Spleen (tissue), 11 donors: Measurements from ENCODE around the gene REXO5. TPM values are rescaled to one million over a fixed set of nuclear protein-coding genes. Genes with fewer than 3 reads are reported as not detected.
"Not testable (repeated sequence)": the region's sequence is repeated elsewhere in the genome, so short reads cannot be mapped to it uniquely, and the experiment has no call there.

ENCODE experiments used
- DNase-seq: peaks from one replicate; pipeline ENCODE4 v3.0.0-alpha.2; 2020
- H3K27ac ChIP-seq, 8 donors: fragments of 200-600 bp; sonication (generic) in 7 of 8; 1 replicate in 4 of 8; 2 replicates in 4 of 8; pipeline versions ENCODE4 v1.5.0 to v1.8.0; 2016 to 2021; ENCODE audit warnings: inconsistent platforms in 4 of 8, mild to moderate bottlenecking in 4 of 8, moderate library complexity in 1 of 8
- H3K27me3 ChIP-seq, 7 donors: fragments of 200-600 bp; sonication (generic) in 6 of 7; replicated peaks in 1 of 7; 1 replicate in 4 of 7; 2 replicates in 3 of 7; pipeline versions ENCODE4 v1.5.0 to v1.8.0; 2016 to 2021; ENCODE audit warnings: inconsistent platforms in 3 of 7, mild to moderate bottlenecking in 1 of 7
- H3K36me3 ChIP-seq, 6 donors: fragments of 200-600 bp; sonication (generic) in 5 of 6; 1 replicate in 4 of 6; 2 replicates in 2 of 6; pipeline versions ENCODE4 v1.5.0 to v1.8.0; 2016 to 2021; ENCODE audit warnings: inconsistent platforms in 2 of 6
- H3K4me1 ChIP-seq, 6 donors: fragments of 200-600 bp; sonication (generic) in 5 of 6; 1 replicate in 3 of 6; 2 replicates in 3 of 6; pipeline versions ENCODE4 v1.5.0 to v1.8.0; 2016 to 2021; ENCODE audit warnings: inconsistent platforms in 3 of 6
- H3K4me3 ChIP-seq, 8 donors: fragments of 200-600 bp; sonication (generic) in 7 of 8; 1 replicate in 4 of 8; 2 replicates in 4 of 8; pipeline versions ENCODE4 v1.5.0 to v1.8.0; 2016 to 2021; ENCODE audit warnings: inconsistent platforms in 4 of 8, mild to moderate bottlenecking in 4 of 8, moderate library complexity in 2 of 8
- H3K9me3 ChIP-seq, 8 donors: fragments of 200-600 bp; sonication (generic) in 7 of 8; 1 replicate in 4 of 8; 2 replicates in 4 of 8; pipeline versions ENCODE4 v1.5.0 to v1.8.0; 2016 to 2021; ENCODE audit warnings: inconsistent platforms in 4 of 8
- CTCF ChIP-seq, 11 experiments: fragments of 200-600 bp in 7 of 11; fragments of 450-650 bp in 4 of 11; sonication (generic) in 4 of 11; IDR thresholded peaks in 8 of 11; conservative IDR thresholded peaks in 3 of 11; 1 replicate in 7 of 11; 2 replicates in 4 of 11; pipeline versions ENCODE4 v1.4.0 to v1.8.0; 2016 to 2021; ENCODE audit warnings: antibody characterized with exemption in 11 of 11, inconsistent platforms in 4 of 11, mild to moderate bottlenecking in 1 of 11
- POLR2A ChIP-seq, 3 donors: fragments of 450-650 bp; IDR thresholded peaks; one replicate each; pipeline ENCODE4 v1.5.1; 2017; ENCODE audit warnings: antibody characterized with exemption in 3 of 3, mild to moderate bottlenecking in 1 of 3
- POLR2AphosphoS5 ChIP-seq, 3 donors: sonication (generic); formaldehyde crosslinking; IDR thresholded peaks; one replicate each; pipeline ENCODE4 v1.5.1; 2017; ENCODE audit warnings: antibody characterized with exemption in 3 of 3
- WGBS, 5 donors: extraction: QIAGEN DNeasy Blood & Tissue Kit in 3 of 5; methylation state at CpG; one replicate each; pipeline versions ENCODE4 v1.1.5 to v1.1.7; 2013 to 2018; 5-methylcytosine and 5-hydroxymethylcytosine counted together
- intact Hi-C: fragments of 100-400 bp; cut with DNase I; formaldehyde crosslinking; loops from one replicate; pipeline ENCODE4 v1.15.0; 2023; ENCODE audit warnings: low total_unique reads
- polyA plus RNA-seq, 3 donors: library from polyadenylated mRNA; stranded (reverse); fragments of 200-250 nt; gene quantifications; one replicate each; pipeline ENCODE4 v1.2.1, GENCODE V29; 2013
- total RNA-seq, 7 donors: library from RNA; depleted of rRNA in 3 of 7; stranded (reverse); fragments of >200 nt in 3 of 7; fragmentation: NEBNext Ultra II Directional in 4 of 7; extraction: Animal tissue kit (Norgen Biotek cat#: 25700) in 4 of 7; gene quantifications; one replicate each; pipeline versions ENCODE4 v1.1.0 to v1.2.1, GENCODE V29; 2016 to 2021
- donor health status: healthy with polysubstance abuse.
- donor health status: DM: no; HTN: no; CAD: no; lungs with moderate emphysema.
- donor health status: DM: no; HTN: no; CAD: no.
- donor health status: Bipolar disorder and iron deficiency.
- donor health status: healthy.
- donor health status: DM: no; HTN: no; CAD: no.
- donor health status: DM: yes; HTN: yes; CAD: no.

The REXO5 gene
- total and polyA plus RNA-seq, 10 donors: 0.46 to 3.7 (median 1.5) TPM

- Histone ChIP-seq H3K9me3 (no peaks in the 10 kb centered on the region), H3K4me3 (no peak overlapping the region)
- WGBS, 5 donors: 81 to 94% (median 90%) methylated on average over 2 of the region's 2 CpGs
These were observed 51.0 kb downstream of the REXO5 start for GRCh38 chr16:20857281-20857680.

GRCh38 chr16:20859229-20859628 is 52.9 kb downstream of the REXO5 start:
- peaks cover 0 to 71% (median 27%) of the 10 kb centered on the region in 6 donors for H3K36me3 ChIP-seq
- H3K9me3 ChIP-seq: no peaks in the 10 kb centered on the region
- intact Hi-C loops: no loop called here
- H3K27ac ChIP-seq: no peak overlapping the region
- 92 to 99% (median 97%) methylated on average over 3 of the region's 3 CpGs for WGBS, 5 donors
- TF ChIP-seq CTCF (IDR thresholded peaks at IDR 0.05 in 8 of 11, conservative IDR thresholded peaks at IDR 0.05 in 3 of 11) (no peak), POLR2A (IDR thresholded peaks at IDR 0.05) (no peak), POLR2AphosphoS5 (IDR thresholded peaks at IDR 0.05) (no peak)
- no peak overlapping the region for H3K4me3 ChIP-seq
- no peak for DNase-seq
- peaks cover 0 to 7% (median under 1%) of the 10 kb centered on the region in 6 donors for H3K4me1 ChIP-seq
- no peaks in the 10 kb centered on the region for H3K27me3 ChIP-seq

More at GRCh38 chr16:20857281-20857680, 51.0 kb downstream of the REXO5 start:
- H3K4me1 ChIP-seq: peaks cover 0 to 10% (median 0%) of the 10 kb centered on the region in 6 donors
- TF ChIP-seq POLR2AphosphoS5 (IDR thresholded peaks at IDR 0.05): no peak
- TF ChIP-seq CTCF (IDR thresholded peaks at IDR 0.05 in 8 of 11, conservative IDR thresholded peaks at IDR 0.05 in 3 of 11): no peak
- no peak for TF ChIP-seq POLR2A (IDR thresholded peaks at IDR 0.05)
- H3K27ac ChIP-seq: no peak overlapping the region
- intact Hi-C loops: no loop called here
- no peaks in the 10 kb centered on the region for H3K27me3 ChIP-seq
- no peak for DNase-seq
- peaks cover 0 to 71% (median 25%) of the 10 kb centered on the region in 6 donors for H3K36me3 ChIP-seq

GRCh38 chr16:20859699-20860098 is 53.4 kb downstream of the REXO5 start:
- intact Hi-C loops: no loop called here
- Histone ChIP-seq H3K36me3 (peaks cover 0 to 66% (median 27%) of the 10 kb centered on the region in 6 donors), H3K4me3 (no peak overlapping the region), H3K27me3 (no peaks in the 10 kb centered on the region), H3K27ac (no peak overlapping the region), H3K9me3 (no peaks in the 10 kb centered on the region), H3K4me1 (peaks cover 0 to 7% (median 3%) of the 10 kb centered on the region in 6 donors)
- 71 to 91% (median 88%) methylated on average over 4 of the region's 4 CpGs for WGBS, 5 donors
- no peak for DNase-seq
- TF ChIP-seq POLR2AphosphoS5 (IDR thresholded peaks at IDR 0.05) (no peak), CTCF (IDR thresholded peaks at IDR 0.05 in 8 of 11, conservative IDR thresholded peaks at IDR 0.05 in 3 of 11) (no peak), POLR2A (IDR thresholded peaks at IDR 0.05) (no peak)

GRCh38 chr16:20860361-20860760 is 54.0 kb downstream of the REXO5 start:
- H3K27me3 ChIP-seq: no peaks in the 10 kb centered on the region
- H3K4me1 ChIP-seq: peaks cover 0 to 10% (median 4%) of the 10 kb centered on the region in 6 donors
- no peak overlapping the region for H3K27ac ChIP-seq
- H3K9me3 ChIP-seq: no peaks in the 10 kb centered on the region
- H3K4me3 ChIP-seq: no peak overlapping the region
- no peak for TF ChIP-seq POLR2A (IDR thresholded peaks at IDR 0.05)
- no peak for TF ChIP-seq POLR2AphosphoS5 (IDR thresholded peaks at IDR 0.05)
- no peak for TF ChIP-seq CTCF (IDR thresholded peaks at IDR 0.05 in 8 of 11, conservative IDR thresholded peaks at IDR 0.05 in 3 of 11)
- no peak for DNase-seq
- 78 to 86% (median 82%) methylated on average over 4 of the region's 4 CpGs for WGBS, 5 donors
- intact Hi-C loops: no loop called here
- H3K36me3 ChIP-seq: peaks cover 0 to 60% (median 25%) of the 10 kb centered on the region in 6 donors

GRCh38 chr16:20860995-20861394 is 54.7 kb downstream of the REXO5 start:
- H3K27ac ChIP-seq, H3K27me3 ChIP-seq, DNase-seq, H3K9me3 ChIP-seq, intact Hi-C loops, H3K4me3 ChIP-seq: not testable (repeated sequence)
- 86 to 94% (median 90%) methylated on average over 2 to 4 of the region's 4 CpGs for WGBS, 5 donors
- Histone ChIP-seq H3K36me3 (peaks cover 0 to 57% (median 23%) of the 10 kb centered on the region in 6 donors), H3K4me1 (peaks cover 0 to 16% (median 7%) of the 10 kb centered on the region in 6 donors)
